Measurements from ENCODE around the gene ATG9A.

GRCh38 chr2:219179601-219180465 lies 49.6 kb downstream of the ATG9A start:
- TF ChIP-seq CTCF (IDR thresholded peaks at IDR 0.05) (no peak), POLR2A (IDR thresholded peaks at IDR 0.05) (no peak), EP300 (IDR thresholded peaks at IDR 0.05) (no peak)

All from sigmoid colon (tissue), 4 donors.